SK-N-SH (cell line): ENCODE results near the gene LPAR4. TPM values are rescaled to one million over a fixed set of nuclear protein-coding genes. Genes with fewer than 3 reads are reported as not detected.

ENCODE experiments used
- CTCF ChIA-PET: fragments of 300-600, 350-600 bp; formaldehyde crosslinking; extraction: SDS; loops from one replicate; lab custom pipeline; 2021; lab: Yijun Ruan, JAX
- POLR2A ChIA-PET: fragments of 350-600 bp; sonication (Branson Sonifier 250); formaldehyde crosslinking; extraction: SDS; loops from one replicate; lab custom pipeline; 2020; ENCODE audit warnings: antibody characterized with exemption, inconsistent platforms; lab: Yijun Ruan, JAX
- DNase-seq: peaks from one replicate; pipeline ENCODE4 v3.0.0; 2012
- H2AFZ ChIP-seq: fragments of 200-600 bp; sonication (generic); 2 replicates; pipeline ENCODE4 v1.8.1; 2016; ENCODE audit warnings: antibody characterized with exemption, mild to moderate bottlenecking, low read depth
- H3F3A ChIP-seq: fragments of 200-600 bp; sonication (generic); replicated peaks from 2 replicates; pipeline ENCODE3; 2016; ENCODE audit warnings: antibody characterized with exemption, mild to moderate bottlenecking; ENCODE audit not compliant: insufficient read depth
- H3K27ac ChIP-seq, 2 experiments: fragments of 200-500 bp in 1 of 2; fragments of 200-600 bp in 1 of 2; sonication (Bioruptor generic) in 1 of 2; sonication (generic), shearing (Covaris generic) in 1 of 2; 2 replicates each; pipeline versions ENCODE4 v1.5.1 to v1.6.1; 2014 to 2016; ENCODE audit warnings: low read depth in 2 of 2, inconsistent platforms in 1 of 2, low read length in 1 of 2, mild to moderate bottlenecking in 1 of 2, mixed read lengths in 1 of 2
- H3K27me3 ChIP-seq: fragments of 200-600 bp; sonication (generic), shearing (Covaris generic); 2 replicates; pipeline ENCODE4 v1.6.1; 2016; ENCODE audit warnings: mixed run types; ENCODE audit not compliant: insufficient read depth
- H3K36me3 ChIP-seq, 2 experiments: fragments of 200-500 bp in 1 of 2; fragments of 200-600 bp in 1 of 2; sonication (Bioruptor generic) in 1 of 2; sonication (generic) in 1 of 2; replicated peaks in 1 of 2; 2 replicates each; pipeline versions ENCODE3 to v1.5.1; 2014 to 2016; ENCODE audit warnings: low read length in 1 of 2, mild to moderate bottlenecking in 1 of 2; ENCODE audit not compliant: insufficient read depth in 2 of 2, control insufficient read depth in 1 of 2
- H3K4me1 ChIP-seq, 2 experiments: fragments of 200-500 bp in 1 of 2; fragments of 200-600 bp in 1 of 2; sonication (Bioruptor generic) in 1 of 2; sonication (generic), shearing (Covaris generic) in 1 of 2; 2 replicates each; pipeline versions ENCODE4 v1.5.1 to v1.6.1; 2014 to 2016; ENCODE audit warnings: low read depth in 1 of 2, low read length in 1 of 2, mixed run types in 1 of 2; ENCODE audit not compliant: insufficient read depth in 2 of 2, control insufficient read depth in 1 of 2
- H3K4me2 ChIP-seq: fragments of 200-600 bp; sonication (generic), shearing (Covaris generic); 2 replicates; pipeline ENCODE4 v1.6.1; 2017; ENCODE audit warnings: mixed run types
- H3K4me3 ChIP-seq, 2 experiments: fragments of 200-500 bp in 1 of 2; fragments of 200-600 bp in 1 of 2; sonication (Bioruptor generic) in 1 of 2; sonication (generic), shearing (Covaris generic) in 1 of 2; 2 replicates each; pipeline versions ENCODE4 v1.5.1 to v1.8.1; 2014 to 2016; ENCODE audit warnings: low read depth in 2 of 2, inconsistent platforms in 1 of 2, low read length in 1 of 2, mild to moderate bottlenecking in 1 of 2, mixed read lengths in 1 of 2, moderate library complexity in 1 of 2
- H3K79me2 ChIP-seq: fragments of 200-600 bp; sonication (generic); 2 replicates; pipeline ENCODE4 v1.8.1; 2017; ENCODE audit warnings: mild to moderate bottlenecking; ENCODE audit not compliant: insufficient read depth
- H3K9ac ChIP-seq: fragments of 200-600 bp; sonication (generic); 2 replicates; pipeline ENCODE4 v1.6.1; 2017; ENCODE audit warnings: mixed run types
- H3K9me2 ChIP-seq: fragments of 200-600 bp; sonication (generic); 2 replicates; pipeline ENCODE4 v1.6.1; 2017; ENCODE audit warnings: mixed run types
- H3K9me3 ChIP-seq: fragments of 200-600 bp; sonication (generic); 2 replicates; pipeline ENCODE4 v1.6.1; 2017; ENCODE audit warnings: mixed run types, mild to moderate bottlenecking, moderate library complexity
- H4K20me1 ChIP-seq: fragments of 200-600 bp; sonication (generic); 2 replicates; pipeline ENCODE4 v1.6.1; 2017; ENCODE audit warnings: mild to moderate bottlenecking, mixed run types; ENCODE audit not compliant: insufficient read depth
- CHD2 ChIP-seq: fragments of 150-350 bp; IDR thresholded peaks from 2 replicates; pipeline ENCODE4 v1.6.1; 2018; ENCODE audit warnings: low read length; ENCODE audit not compliant: partially characterized antibody
- FOSL2 ChIP-seq: IDR thresholded peaks from 2 replicates; pipeline ENCODE4 v1.4.0; 2012; ENCODE audit warnings: low read depth, mild to moderate bottlenecking, moderate library complexity, borderline replicate concordance
- GABPA ChIP-seq: IDR thresholded peaks from 2 replicates; pipeline ENCODE4 v1.4.0; 2012; ENCODE audit warnings: low read depth, mild to moderate bottlenecking
- JUND ChIP-seq: IDR thresholded peaks from 2 replicates; pipeline ENCODE4 v1.4.0; 2012
- RAD21 ChIP-seq: IDR thresholded peaks from 2 replicates; pipeline ENCODE4 v1.6.1; 2012; ENCODE audit warnings: mild to moderate bottlenecking, low read length
- SIN3A ChIP-seq: IDR thresholded peaks from 2 replicates; pipeline ENCODE4 v1.6.1; 2012; ENCODE audit warnings: low read depth, mild to moderate bottlenecking, low read length, moderate library complexity, borderline replicate concordance
- TAF1 ChIP-seq: IDR thresholded peaks from 2 replicates; pipeline ENCODE4 v1.6.1; 2012; ENCODE audit warnings: low read depth, mild to moderate bottlenecking, low read length, moderate library complexity, borderline replicate concordance
- USF2 ChIP-seq: fragments of 150-350 bp; IDR thresholded peaks from 2 replicates; pipeline ENCODE4 v1.6.1; 2017; ENCODE audit warnings: antibody characterized with exemption, low read length, low read depth, borderline replicate concordance
- WGBS: methylation state at CpG from one replicate; pipeline ENCODE4 v1.1.6; 2017; ENCODE audit warnings: low lambda C conversion rate; 5-methylcytosine and 5-hydroxymethylcytosine counted together
- polyA plus RNA-seq, 3 experiments: library from polyadenylated mRNA; depleted of rRNA; stranded (reverse); fragments of >200 nt; gene quantifications; 2 replicates each; pipeline ENCODE4 v1.2.3, GENCODE V29; 2012
- TF ChIP-seq, protein P1 (sequence below): IDR thresholded peaks from 2 replicates; pipeline ENCODE4 v1.4.0; 2012; ENCODE audit warnings: low read depth, borderline replicate concordance
- TF ChIP-seq, protein P2 (sequence below): IDR thresholded peaks from 2 replicates; pipeline ENCODE4 v1.4.0; 2012; ENCODE audit warnings: low read depth

Gene LPAR4
- polyA plus RNA-seq, 1 of the 3 experiments (the other 2 are of a cell fraction): not detected

DNA sequence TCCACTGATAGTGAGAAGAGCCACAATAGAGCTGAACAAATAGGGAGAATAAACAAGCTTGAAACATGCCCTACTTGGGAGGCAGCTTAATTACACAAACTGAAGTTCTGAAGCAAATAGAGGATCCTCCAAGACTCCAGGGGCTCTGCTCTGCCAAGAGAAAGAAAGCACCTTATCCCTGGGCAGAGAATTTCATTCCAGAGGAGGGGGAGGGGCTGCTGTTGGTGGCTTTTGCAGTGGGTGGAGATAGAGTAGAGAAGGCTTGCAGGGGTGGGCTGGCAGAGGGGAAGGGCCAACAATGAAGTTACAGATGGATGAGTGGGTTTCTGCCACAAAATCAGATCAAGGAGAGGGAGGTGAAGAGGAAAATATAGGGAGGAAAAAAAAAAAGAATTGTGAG is 1.0 kb upstream of the LPAR4 start:
- no peak for TF ChIP-seq SIN3A
- no peak for TF ChIP-seq TAF1
- TF ChIP-seq GABPA: no peak
- TF ChIP-seq USF2: no peak
- no peak for TF ChIP-seq RAD21
- TF ChIP-seq CHD2: no peak
- no peak for TF ChIP-seq JUND
- no peak overlapping the region for H3K27ac ChIP-seq
- no peak for DNase-seq
- no peaks in the 10 kb centered on the region for H4K20me1 ChIP-seq
- no peaks in the 10 kb centered on the region for H3K9me3 ChIP-seq
- no peaks in the 10 kb centered on the region for H3K79me2 ChIP-seq
- H3K36me3 ChIP-seq: no peaks in the 10 kb centered on the region
- no peak overlapping the region for H3K9ac ChIP-seq
- no peak overlapping the region for H3K4me3 ChIP-seq
- no peaks in the 10 kb centered on the region for H3F3A ChIP-seq
- ChIA-PET POLR2A (no interaction called here), CTCF (no interaction called here)
- H2AFZ ChIP-seq: no peak overlapping the region
- no peaks in the 10 kb centered on the region for H3K4me1 ChIP-seq
- peaks cover 7% of the 10 kb centered on the region; the same call in 1 of the 2 replicates for H3K27me3 ChIP-seq
- no peaks in the 10 kb centered on the region for H3K9me2 ChIP-seq
- H3K4me2 ChIP-seq: no peak overlapping the region

- Histone ChIP-seq H3K4me1 (no peaks in the 10 kb centered on the region), H3K9me2 (no peaks in the 10 kb centered on the region), H3K9ac (no peak overlapping the region), H4K20me1 (no peaks in the 10 kb centered on the region), H3K9me3 (no peaks in the 10 kb centered on the region), H2AFZ (peak overlapping the region; percentile 70; the same call in 1 of the 2 replicates), H3K4me3 (peak overlapping the region in 1 of 2 experiments; percentile 17; a peak in 1 of 4 replicates), H3K27me3 (peaks cover 7% of the 10 kb centered on the region; the same call in 1 of the 2 replicates), H3K4me2 (peak overlapping the region; percentile 44), H3K36me3 (no peaks in the 10 kb centered on the region), H3K79me2 (no peaks in the 10 kb centered on the region), H3K27ac (no peak overlapping the region), H3F3A (no peaks in the 10 kb centered on the region)
- POLR2A ChIA-PET: no interaction called here
- CTCF ChIA-PET: no interaction called here
- TF ChIP-seq, protein P1, sequence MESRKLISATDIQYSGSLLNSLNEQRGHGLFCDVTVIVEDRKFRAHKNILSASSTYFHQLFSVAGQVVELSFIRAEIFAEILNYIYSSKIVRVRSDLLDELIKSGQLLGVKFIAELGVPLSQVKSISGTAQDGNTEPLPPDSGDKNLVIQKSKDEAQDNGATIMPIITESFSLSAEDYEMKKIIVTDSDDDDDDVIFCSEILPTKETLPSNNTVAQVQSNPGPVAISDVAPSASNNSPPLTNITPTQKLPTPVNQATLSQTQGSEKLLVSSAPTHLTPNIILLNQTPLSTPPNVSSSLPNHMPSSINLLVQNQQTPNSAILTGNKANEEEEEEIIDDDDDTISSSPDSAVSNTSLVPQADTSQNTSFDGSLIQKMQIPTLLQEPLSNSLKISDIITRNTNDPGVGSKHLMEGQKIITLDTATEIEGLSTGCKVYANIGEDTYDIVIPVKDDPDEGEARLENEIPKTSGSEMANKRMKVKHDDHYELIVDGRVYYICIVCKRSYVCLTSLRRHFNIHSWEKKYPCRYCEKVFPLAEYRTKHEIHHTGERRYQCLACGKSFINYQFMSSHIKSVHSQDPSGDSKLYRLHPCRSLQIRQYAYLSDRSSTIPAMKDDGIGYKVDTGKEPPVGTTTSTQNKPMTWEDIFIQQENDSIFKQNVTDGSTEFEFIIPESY: no peak
- no peak for TF ChIP-seq CHD2
- no peak for TF ChIP-seq SIN3A
- TF ChIP-seq JUND: no peak
- WGBS: 0% methylated on average over 5 of the region's 5 CpGs
- DNase-seq: no peak
Measured at GRCh38 chrX:78747971-78748370, 451 bp downstream of the LPAR4 start.

DNA sequence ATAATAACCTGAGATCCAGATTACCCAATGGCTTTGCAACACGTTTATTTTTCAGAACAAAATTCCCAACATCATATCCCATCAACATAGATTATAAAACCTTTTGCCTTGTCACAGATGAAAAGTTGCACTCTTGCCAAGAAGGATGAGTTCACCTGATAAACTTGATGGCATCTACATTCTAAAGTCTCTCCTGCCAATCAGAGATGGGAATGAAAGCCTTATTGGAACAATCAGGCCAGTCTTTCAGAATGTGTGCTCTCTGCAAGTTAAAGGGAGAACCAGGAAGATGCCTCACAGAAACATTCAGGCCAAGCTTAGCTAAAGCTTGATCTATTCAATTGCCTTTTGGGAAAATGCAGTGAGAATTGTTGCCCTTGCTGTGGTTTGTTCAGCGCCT is 1.3 kb downstream of the LPAR4 start:
- 3% methylated on average over 2 of the region's 2 CpGs for WGBS
- Histone ChIP-seq H3K4me2 (no peak overlapping the region), H3K4me3 (no peak overlapping the region)

More for the DNA sequence above, 1.3 kb downstream of the LPAR4 start:
- Histone ChIP-seq H3K27ac (no peak overlapping the region), H3K9me2 (no peaks in the 10 kb centered on the region), H3K9ac (no peak overlapping the region), H3K9me3 (no peaks in the 10 kb centered on the region), H3K79me2 (no peaks in the 10 kb centered on the region), H3F3A (no peaks in the 10 kb centered on the region), H3K27me3 (peaks cover 7% of the 10 kb centered on the region; the same call in 1 of the 2 replicates), H3K36me3 (no peaks in the 10 kb centered on the region), H2AFZ (no peak overlapping the region), H3K4me1 (no peaks in the 10 kb centered on the region), H4K20me1 (no peaks in the 10 kb centered on the region)
- ChIA-PET POLR2A (no interaction called here), CTCF (no interaction called here)
- TF ChIP-seq, protein P2, sequence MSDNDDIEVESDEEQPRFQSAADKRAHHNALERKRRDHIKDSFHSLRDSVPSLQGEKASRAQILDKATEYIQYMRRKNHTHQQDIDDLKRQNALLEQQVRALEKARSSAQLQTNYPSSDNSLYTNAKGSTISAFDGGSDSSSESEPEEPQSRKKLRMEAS: no peak
- TF ChIP-seq FOSL2: no peak
- no peak for DNase-seq
